Subcutaneous adipose tissue (tissue), 4 donors: Measurements from ENCODE around the gene ZNF18. TPM values are rescaled to one million over a fixed set of nuclear protein-coding genes. Genes with fewer than 3 reads are reported as not detected.

ENCODE experiments used
- small RNA-seq: library from RNA; depleted of rRNA; stranded (forward); fragments of <200 nt; gene quantifications from one replicate; pipeline ENCODE3, GENCODE V24; 2016
- total RNA-seq, 4 donors: library from RNA; depleted of rRNA; stranded (reverse); fragments of >200 nt; gene quantifications; one replicate each; pipeline ENCODE4 v1.1.0, GENCODE V29; 2016
- TF ChIP-seq, protein P1 (sequence below): fragments of 450-650 bp; IDR thresholded peaks from one replicate; pipeline ENCODE4 v1.5.1; 2016; ENCODE audit warnings: low read depth, mild to moderate bottlenecking, control low read depth, antibody characterized with exemption, moderate library complexity

ZNF18 gene
- total RNA-seq, 4 donors from 2014 or later, result 7.8 to 13.8 (median 12.0) TPM

DNA sequence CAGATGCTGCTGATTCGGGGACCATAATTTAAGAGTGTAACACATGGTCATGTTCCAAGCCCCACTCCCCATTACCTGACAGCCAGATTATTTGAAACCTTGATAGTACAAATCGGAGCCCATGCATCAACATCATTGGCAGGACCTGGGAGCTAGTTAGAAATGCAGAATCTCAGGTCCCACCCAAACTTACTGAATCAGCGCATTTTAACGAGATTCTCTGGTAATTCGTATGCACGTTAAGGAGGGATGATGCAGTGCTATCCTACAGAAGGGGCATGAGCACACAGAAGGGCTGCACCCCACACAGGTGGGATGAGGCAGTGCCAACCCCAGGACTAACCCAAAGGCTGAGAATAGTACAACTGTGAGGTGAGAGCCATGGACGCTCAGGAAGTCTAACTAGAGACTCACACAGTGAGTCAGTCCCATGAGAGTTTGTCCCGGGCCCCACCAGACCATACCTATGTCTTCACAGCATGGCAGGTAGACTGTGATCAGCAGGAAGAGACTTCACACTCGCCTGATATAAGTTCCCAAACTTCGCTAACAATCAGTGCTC is 64.9 kb downstream of the ZNF18 start:
- TF ChIP-seq, protein P1, sequence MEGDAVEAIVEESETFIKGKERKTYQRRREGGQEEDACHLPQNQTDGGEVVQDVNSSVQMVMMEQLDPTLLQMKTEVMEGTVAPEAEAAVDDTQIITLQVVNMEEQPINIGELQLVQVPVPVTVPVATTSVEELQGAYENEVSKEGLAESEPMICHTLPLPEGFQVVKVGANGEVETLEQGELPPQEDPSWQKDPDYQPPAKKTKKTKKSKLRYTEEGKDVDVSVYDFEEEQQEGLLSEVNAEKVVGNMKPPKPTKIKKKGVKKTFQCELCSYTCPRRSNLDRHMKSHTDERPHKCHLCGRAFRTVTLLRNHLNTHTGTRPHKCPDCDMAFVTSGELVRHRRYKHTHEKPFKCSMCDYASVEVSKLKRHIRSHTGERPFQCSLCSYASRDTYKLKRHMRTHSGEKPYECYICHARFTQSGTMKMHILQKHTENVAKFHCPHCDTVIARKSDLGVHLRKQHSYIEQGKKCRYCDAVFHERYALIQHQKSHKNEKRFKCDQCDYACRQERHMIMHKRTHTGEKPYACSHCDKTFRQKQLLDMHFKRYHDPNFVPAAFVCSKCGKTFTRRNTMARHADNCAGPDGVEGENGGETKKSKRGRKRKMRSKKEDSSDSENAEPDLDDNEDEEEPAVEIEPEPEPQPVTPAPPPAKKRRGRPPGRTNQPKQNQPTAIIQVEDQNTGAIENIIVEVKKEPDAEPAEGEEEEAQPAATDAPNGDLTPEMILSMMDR, result no peak

DNA sequence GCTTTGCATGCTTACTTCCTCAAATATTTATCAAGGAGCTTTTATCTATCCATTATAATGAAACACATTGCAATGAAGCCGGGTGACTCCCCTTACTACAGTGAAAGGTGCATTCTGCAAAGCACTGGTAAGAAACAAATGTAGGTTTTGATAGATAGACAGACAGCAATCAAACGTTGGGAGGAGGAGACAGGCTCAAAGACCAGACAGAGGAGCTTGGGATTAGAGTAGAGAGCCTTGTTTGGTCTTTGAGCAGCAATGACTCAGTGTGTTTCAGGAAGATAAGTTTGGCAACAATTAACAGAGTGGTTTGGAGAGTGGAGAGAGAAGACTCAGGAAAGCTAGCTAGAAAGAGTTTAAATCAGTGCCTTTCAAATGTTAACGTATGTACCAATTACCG is 68.8 kb downstream of the ZNF18 start:
- TF ChIP-seq, protein P1, result no peak

Small RNAs within 50 kb of the gene (small RNA-seq; reads per million reads assigned to genes)
- gene RNU11-2P, result not detected

Other genes with a start within 250 kb of the ZNF18 start
- gene MAP2K4, start 23.4 kb upstream of the ZNF18 start, total RNA-seq, result 10 to 100 TPM; 21.3 to 27.3 (median 23.7) TPM